ELR (cell line): ENCODE results near the gene TMEM147.

Experiments used
- DNase-seq: peaks from one replicate; pipeline ENCODE4 v3.0.0-alpha.2; 2015; ENCODE audit warnings: low read depth

The TMEM147 gene, protein sequence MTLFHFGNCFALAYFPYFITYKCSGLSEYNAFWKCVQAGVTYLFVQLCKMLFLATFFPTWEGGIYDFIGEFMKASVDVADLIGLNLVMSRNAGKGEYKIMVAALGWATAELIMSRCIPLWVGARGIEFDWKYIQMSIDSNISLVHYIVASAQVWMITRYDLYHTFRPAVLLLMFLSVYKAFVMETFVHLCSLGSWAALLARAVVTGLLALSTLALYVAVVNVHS

GRCh38 chr19:35545001-35545854, at the start of gene TMEM147:
TSS of gene TMEM147 (plus strand) at chr19:35545626. CDS start at chr19:35545740, 114 bp downstream.
- peak; percentile 88 for DNase-seq

DNA sequence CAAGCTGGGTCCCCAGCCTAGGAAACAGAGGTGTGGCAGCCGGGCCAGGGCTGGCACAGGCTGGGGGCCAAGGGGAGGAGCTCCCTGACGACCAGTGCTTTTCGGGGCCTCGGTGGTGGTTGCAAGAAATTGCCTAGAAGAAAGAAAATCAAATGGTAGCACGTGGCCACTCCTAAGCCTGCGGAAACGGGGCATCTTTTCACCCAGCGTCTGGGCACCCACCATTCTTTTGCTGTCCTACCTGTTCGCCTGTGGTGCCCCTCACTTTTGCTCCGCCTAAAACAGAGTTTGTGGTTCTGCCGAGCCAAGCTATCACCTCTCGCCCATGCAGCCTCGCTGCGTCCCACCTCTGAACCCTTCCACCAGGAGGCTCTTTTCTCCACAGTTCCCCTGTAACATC, 48.0 kb upstream of the TMEM147 start:
- DNase-seq: no peak

DNA sequence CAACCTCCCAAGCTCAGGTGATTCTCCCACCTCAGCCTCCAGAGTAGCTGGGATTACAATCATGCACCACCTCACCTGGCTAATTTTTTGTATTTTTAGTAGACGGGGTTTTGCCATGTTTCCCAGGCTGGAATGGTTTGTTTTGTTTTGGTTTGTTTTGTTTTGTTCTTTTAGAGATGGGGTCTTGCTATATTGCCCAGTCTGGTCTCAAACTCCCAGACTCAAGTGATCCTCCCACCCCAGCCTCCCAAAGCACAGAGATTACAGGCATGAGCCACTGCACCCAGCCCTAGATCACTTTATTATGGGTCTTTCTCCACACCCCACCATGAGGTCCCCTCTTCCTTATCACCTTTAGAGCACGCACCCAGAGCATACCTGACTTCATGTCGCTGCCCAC, 47.2 kb upstream of the TMEM147 start:
- DNase-seq: no peak

GRCh38 chr19:35498984-35499527, 46.4 kb upstream of the TMEM147 start:
- DNase-seq: no peak

DNA sequence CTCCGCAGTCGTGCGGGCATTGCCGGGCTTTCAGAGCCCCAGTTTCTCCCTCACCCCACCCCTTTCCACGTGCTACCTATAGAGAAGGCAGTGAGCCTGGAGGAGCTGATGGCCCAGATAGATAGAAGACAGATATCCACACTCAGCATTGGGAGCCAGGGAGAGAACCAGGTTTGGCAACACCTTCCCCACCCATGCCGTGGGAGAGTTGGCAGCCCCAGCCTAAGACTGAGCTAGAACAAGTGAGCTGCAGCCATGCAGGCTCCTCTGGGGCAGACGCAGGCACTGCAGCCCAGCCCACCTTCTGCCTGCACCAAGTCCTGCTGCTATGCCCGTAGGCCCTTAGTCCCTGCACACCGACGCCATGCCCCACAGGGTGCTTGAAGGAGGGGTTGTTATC, 44.8 kb upstream of the TMEM147 start:
- no peak for DNase-seq

DNA sequence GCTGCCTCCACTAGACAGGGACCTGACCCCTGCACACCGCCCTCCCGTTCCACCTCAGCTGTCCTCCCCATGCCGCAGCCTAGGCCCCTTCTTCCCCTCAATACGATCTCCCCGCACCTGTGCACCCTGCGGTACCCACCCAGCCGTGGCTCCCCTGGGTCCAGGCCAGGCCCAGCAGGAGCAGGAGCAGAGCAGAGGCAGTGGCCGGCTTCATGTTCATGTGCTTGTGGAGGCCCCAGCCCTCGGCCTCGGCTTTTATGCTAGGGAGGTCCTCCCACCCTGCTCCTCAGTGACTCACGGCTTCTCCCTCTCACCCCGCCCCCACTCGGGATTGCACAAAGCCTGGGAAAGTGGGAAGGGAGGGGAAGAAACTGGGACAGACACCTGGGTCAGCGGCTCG, 43.7 kb upstream of the TMEM147 start:
- DNase-seq: no peak

DNA sequence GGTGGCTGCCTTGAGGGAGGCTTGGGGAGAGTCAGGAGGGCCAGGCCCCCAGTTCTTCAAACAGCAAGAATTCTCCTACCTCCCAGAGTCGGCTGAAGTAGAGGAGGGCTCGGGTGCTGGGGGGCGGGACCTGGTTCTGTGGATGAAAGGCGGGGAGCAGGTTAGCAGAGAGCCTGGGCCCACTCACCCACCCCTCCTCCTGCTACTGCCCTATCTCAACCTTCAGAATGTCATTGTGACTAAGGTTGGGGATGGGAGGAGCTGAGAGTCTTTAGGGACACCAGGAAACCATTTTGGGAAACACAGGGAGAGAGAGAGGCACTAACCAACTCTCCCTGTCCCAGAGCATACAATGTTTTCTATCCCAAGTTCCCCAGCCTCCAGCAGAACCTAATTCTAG, 42.7 kb upstream of the TMEM147 start:
- no peak for DNase-seq

DNA sequence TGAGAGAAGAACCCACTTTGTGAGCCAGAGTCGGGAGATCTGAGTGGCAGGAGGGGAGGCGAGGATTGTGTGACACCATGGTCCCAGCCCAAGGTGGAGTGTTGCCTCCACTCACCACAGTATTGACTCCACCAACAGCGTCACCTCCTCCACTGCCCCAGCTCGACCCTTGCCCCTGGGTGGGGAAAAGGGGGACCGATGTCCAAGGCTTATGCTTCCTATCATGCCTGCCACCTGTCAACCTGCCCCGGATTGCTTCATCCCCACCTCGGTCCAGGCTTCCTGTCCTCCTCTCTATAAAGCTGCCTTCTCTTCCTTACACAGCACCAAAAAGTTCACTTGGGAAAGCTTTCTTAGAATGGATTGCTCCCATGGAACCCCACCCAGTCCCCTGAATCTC, 39.4 kb upstream of the TMEM147 start:
- DNase-seq: no peak

DNA sequence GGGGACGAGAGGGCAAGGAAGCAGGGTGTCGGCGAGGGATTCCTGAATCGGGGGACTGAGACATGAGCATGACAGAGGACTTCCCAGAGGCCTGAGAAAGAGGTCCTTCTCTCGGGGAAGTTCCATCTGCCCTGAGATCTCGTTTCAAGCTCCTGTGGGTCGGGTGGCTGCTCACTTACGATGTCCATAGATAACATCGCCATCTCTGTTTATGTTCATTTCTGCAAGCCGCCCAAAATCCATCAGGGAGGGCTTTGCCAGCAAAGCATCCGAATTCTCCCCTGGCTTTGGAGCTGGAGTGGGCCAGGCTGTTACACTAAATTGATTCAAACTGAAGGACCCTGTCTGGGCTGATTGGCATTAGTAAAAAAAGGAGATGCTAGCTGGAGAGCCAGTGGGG, 37.9 kb upstream of the TMEM147 start:
- no peak for DNase-seq

- DNase-seq: no peak
These were observed 37.3 kb upstream of the TMEM147 start for GRCh38 chr19:35508129-35508528.

DNA sequence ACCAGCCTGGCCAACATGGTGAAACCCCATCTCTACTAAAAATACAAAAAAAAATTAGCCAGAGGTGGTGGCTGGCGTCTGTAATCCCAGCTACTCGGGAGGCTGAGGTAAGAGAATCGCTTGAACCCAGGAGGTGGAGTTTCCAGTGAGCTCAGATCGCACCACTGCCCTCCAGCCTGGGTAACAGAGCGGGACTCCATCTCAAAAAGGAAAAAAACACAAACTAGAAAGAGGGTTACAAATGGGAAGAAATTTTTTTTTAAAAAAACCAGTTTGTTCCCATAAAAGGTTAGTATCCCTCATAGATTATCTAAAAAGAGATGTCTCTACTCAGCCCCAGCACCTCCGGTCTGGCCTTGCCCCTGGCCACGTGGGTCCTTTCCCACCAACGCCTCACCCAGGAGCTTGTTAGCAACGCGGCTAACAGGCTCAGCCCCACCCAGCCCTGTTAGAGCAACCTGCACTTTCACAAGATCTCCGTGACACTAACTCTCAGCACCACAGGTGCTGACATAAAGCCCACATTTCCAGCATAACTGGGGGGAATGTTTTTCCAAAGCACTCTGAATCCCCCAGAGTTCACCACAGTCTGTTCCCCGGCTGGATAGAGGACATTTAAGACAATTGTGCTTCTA, 36.3 kb upstream of the TMEM147 start:
- DNase-seq: no peak

DNA sequence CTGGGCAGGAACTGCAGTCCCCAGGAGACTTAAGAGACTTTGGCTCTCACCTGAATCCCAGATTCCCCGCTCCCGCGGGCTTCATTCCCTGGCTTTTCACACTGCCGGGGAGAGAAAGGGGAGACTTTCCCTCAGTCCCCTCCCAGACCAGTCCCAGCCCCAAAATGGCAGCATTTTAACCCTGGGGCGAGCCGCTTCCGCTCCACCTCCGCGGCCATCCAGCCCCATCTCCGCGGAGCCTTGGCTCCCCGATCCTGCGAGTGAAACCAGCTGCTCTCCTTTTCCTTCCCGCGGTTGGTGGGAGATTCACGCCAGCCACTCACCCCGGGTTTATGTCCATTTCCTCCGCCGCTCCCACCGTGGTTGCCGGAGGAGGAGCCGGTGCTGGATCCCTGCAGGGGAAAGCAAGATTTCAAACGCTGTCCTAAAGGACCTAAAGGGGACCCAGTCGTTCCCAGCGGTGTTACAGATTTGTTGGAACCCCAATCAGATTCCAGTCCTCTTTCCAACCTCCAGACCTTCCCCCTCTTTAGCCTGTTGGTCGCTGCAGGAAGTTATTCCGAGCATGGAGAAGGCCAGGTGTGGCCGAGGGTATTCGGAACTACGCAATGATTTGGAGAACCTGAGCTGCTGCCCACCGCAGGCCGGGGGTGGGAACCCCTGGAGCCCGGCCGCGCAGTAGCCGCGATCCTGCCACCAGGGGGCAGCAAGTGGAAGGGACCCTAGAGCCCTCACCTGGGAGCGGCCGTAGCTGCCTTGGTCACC, 35.4 kb upstream of the TMEM147 start:
- peak; percentile 65 for DNase-seq

GRCh38 chr19:35510626-35510964, 34.8 kb upstream of the TMEM147 start:
- no peak for DNase-seq

DNA sequence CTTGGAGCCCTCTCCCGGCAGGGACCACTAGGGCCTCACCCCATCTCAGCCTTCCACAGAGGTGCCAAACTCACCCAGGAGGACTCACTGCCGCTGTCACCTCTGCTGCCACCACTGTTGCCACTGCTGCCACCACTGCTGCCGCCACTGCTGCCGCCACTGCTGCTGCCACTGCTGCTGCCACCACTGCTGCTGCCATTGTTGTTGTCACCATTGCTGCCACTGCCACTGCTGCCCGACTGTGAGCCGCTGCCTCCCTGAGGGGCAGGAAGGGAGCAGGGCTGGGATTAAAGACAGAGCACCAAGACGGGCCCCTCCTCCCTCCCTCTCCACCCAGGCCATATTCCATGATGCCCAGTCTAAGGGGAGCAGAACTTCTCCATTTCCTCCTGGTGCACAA, 34.1 kb upstream of the TMEM147 start:
- DNase-seq: no peak

- DNase-seq: no peak
These were observed 32.4 kb upstream of the TMEM147 start for GRCh38 chr19:35512831-35513627.

GRCh38 chr19:35513628-35514281, 31.7 kb upstream of the TMEM147 start, which contains the start of gene DMKN:
TSS of gene DMKN (minus strand) at chr19:35513649. CDS start at chr19:35513475, 174 bp downstream.
- DNase-seq: peak; percentile 65

- DNase-seq: peak; percentile 55
These were observed 31.1 kb upstream of the TMEM147 start for GRCh38 chr19:35514282-35514809.

GRCh38 chr19:35516310-35516709, 29.1 kb upstream of the TMEM147 start:
- DNase-seq: no peak

DNA sequence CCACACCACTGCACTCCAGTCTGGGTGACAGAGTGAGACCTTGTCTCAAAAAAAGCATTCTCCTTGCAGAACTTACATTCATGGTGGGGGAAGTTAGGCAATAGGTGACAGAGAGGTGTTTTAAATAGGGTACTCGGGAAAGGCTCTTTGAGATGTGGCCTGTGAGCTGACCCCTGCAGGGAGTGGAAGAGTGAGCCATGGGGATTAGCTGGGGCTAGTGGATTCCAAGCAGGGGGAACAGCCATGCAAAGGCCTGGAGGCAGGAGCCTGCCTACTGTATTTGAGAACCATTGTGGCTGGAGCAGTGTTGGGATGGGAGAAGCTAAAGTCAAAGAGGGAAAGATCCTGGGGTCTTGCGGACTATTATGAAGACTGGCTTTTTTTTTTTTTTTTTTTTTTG, 28.1 kb upstream of the TMEM147 start:
- DNase-seq: no peak

- DNase-seq: peak; percentile 94
These were observed 27.1 kb upstream of the TMEM147 start for GRCh38 chr19:35518313-35518712.
